Activated naive CD4-positive, alpha-beta T cell treated with anti-CD3 and anti-CD28 coated beads, Interleukin-2, amount 50 U/mL, for 24 hours (primary cell): ENCODE data around the gene KRTAP3-1.
"Not testable (repeated sequence)": the region's sequence is repeated elsewhere in the genome, so short reads cannot be mapped to it uniquely, and the experiment has no call there.

Experiments used
- H3K27ac Mint-ChIP-seq: one replicate; pipeline ENCODE4 v1.8.0; 2021; ENCODE audit warnings: mild to moderate bottlenecking, mixed read lengths
- H3K27me3 Mint-ChIP-seq: one replicate; pipeline ENCODE4 v1.8.0; 2021; ENCODE audit warnings: mixed read lengths
- H3K36me3 Mint-ChIP-seq: one replicate; pipeline ENCODE4 v1.8.0; 2021; ENCODE audit warnings: mixed read lengths
- H3K4me1 Mint-ChIP-seq: one replicate; pipeline ENCODE4 v1.8.0; 2021; ENCODE audit warnings: mixed read lengths
- H3K4me3 Mint-ChIP-seq: one replicate; pipeline ENCODE4 v1.8.0; 2021; ENCODE audit warnings: mild to moderate bottlenecking, mixed read lengths
- H3K9me3 Mint-ChIP-seq: one replicate; pipeline ENCODE4 v1.8.0; 2021; ENCODE audit warnings: mixed read lengths

The KRTAP3-1 gene

DNA sequence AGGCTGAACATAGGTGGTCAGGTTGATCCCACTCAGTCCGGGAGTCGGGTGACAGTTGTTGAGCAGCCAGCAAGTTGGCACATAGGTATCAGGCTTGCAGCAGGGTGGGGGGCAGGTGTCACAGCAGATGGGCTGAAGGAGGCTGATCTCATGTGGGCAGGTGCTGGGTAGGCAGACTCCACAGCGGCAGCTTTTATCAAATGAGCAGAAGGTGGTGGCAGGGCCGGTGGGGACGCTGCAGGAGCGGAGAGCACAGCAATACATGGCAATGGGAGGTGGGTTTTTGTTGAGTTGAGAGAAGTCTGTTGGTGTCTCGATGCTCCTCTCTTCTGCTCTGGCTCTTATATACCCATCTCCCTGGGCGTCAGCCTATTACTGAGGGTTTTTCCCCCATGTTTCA lies at the start of gene KRTAP3-1:
Gene KRTAP3-1, minus strand, starts transcription at position 318 of the 400 bp plus-strand sequence. Its CDS starts 54 bp downstream, at position 264.
- H3K36me3 Mint-ChIP-seq = no peaks in the 10 kb centered on the region
- H3K9me3 Mint-ChIP-seq = no peaks in the 10 kb centered on the region
- no peaks in the 10 kb centered on the region for H3K4me1 Mint-ChIP-seq
- H3K4me3 Mint-ChIP-seq = no peak within 1 kb of the TSS
- no peaks in the 10 kb centered on the region for H3K27me3 Mint-ChIP-seq
- no peak within 1 kb of the TSS for H3K27ac Mint-ChIP-seq

DNA sequence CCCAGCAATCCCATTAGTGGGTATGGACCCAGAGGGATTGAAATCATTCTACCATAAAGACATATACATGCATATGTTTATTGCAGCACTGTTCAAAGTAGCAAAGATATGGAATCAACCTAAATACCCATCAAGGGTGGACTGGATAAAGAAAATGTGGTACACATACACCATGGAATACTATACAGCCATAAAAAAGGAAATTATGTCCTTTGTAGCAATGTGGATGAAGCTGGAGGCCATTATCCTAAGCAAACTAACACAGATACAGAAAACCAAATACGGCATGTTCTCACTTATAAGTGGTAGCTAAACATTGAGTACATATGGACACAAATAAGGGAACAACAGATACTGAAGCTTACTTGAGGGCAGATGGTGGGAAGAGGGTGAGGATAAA lies 48.6 kb upstream of the KRTAP3-1 start:
- Mint-ChIP-seq H3K9me3 (no peaks in the 10 kb centered on the region), H3K27ac (no peak overlapping the region), H3K36me3 (no peaks in the 10 kb centered on the region), H3K4me3 (no peak overlapping the region), H3K27me3 (peaks cover 26% of the 10 kb centered on the region), H3K4me1 (no peaks in the 10 kb centered on the region)

DNA sequence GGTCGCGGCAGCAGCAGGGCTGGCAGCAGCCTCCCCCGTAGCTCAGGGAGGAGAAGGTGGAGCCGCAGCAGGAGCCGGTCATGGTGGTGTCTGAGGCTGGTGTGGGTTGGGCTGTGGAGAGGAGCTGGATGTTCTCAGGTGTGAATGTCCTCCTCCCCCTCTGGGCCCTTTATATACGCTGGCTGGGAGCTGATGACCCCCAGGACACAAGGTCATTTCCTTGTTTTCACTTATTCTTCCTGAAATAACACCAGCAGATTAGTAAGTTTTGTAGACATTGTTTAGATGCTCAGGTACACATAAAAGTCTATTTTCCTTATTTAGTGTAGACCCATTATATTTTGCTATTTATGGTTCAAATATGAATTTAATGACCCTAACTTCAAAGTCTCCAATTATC lies 46.2 kb upstream of the KRTAP3-1 start, which contains the start of gene KRTAP2-2:
Gene KRTAP2-2, minus strand, starts transcription at position 101 of the 400 bp plus-strand sequence. Its CDS starts 19 bp downstream, at position 82.
- H3K36me3 Mint-ChIP-seq, H3K9me3 Mint-ChIP-seq, H3K4me3 Mint-ChIP-seq, H3K27ac Mint-ChIP-seq, H3K4me1 Mint-ChIP-seq: not testable (repeated sequence)
- H3K27me3 Mint-ChIP-seq = peaks cover 17% of the 10 kb centered on the region

DNA sequence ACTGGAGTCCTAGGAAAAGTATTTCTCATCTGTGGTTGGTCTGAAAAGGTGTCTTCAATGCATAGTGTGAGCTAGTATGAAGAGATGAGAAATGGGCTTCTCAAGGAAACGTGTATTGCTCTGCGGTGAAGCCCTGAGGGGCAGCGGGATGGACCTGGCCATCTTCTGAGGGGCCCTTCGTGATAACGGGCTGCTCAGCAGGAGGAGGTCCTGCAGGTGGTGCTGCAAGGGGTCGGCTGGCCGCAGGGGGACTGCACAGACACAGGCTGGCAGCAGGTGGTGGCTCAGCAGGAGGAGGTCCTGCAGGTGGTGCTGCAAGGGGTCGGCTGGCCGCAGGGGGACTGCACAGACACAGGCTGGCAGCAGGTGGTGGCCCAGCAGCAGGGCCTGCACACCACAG lies 45.6 kb upstream of the KRTAP3-1 start:
- not testable (repeated sequence) for H3K4me3 Mint-ChIP-seq, H3K27ac Mint-ChIP-seq, H3K36me3 Mint-ChIP-seq, H3K9me3 Mint-ChIP-seq, H3K4me1 Mint-ChIP-seq
- H3K27me3 Mint-ChIP-seq = peaks cover 17% of the 10 kb centered on the region

DNA sequence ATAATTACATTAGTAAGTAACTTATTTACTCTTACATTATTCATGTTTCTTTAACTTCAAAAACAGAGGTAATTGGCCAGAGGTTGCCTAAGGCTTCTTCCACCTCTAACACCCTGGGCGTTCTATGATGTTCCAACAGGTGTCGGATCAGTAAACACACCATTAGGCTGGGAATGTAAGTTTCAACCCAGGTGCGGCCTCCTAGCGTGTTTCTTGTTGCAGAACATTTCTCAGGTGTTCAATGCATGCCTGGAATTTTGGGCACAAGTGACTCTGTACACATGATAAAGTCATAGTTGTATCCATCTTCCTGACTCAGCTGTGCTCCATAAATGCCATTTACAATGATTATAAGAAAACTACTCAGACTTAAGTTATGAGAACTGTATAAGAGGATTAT lies 45.1 kb upstream of the KRTAP3-1 start:
- Mint-ChIP-seq H3K9me3 (no peaks in the 10 kb centered on the region), H3K27me3 (peaks cover 13% of the 10 kb centered on the region), H3K27ac (no peak overlapping the region), H3K4me1 (no peaks in the 10 kb centered on the region), H3K36me3 (no peaks in the 10 kb centered on the region), H3K4me3 (no peak overlapping the region)

DNA sequence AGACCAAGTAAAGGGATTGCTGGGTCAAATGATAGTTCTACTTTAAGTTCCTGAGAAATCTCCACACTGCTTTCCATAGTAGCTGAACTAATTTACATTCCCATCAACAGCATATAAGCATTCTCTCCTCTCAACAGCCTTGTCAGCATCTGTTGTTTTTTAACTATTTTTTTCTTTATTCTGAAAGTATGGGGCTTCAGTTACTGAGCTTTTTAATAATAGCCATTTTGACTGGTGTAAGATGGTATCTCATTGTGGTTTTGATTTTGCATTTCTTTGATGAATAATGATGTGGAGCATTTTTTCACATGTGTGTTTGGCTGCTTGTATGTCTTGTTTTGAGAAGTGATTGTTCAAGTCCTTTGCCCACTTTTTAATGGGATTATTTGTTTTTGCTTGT lies 43.6 kb upstream of the KRTAP3-1 start:
- no peak overlapping the region for H3K27ac Mint-ChIP-seq
- H3K9me3 Mint-ChIP-seq = no peaks in the 10 kb centered on the region
- peaks cover 8% of the 10 kb centered on the region for H3K27me3 Mint-ChIP-seq
- no peaks in the 10 kb centered on the region for H3K4me1 Mint-ChIP-seq
- H3K4me3 Mint-ChIP-seq = no peak overlapping the region
- no peaks in the 10 kb centered on the region for H3K36me3 Mint-ChIP-seq

GRCh38 chr17:41049110-41049509 lies 40.2 kb upstream of the KRTAP3-1 start:
- Mint-ChIP-seq H3K27me3 (peaks cover 4% of the 10 kb centered on the region), H3K36me3 (no peaks in the 10 kb centered on the region), H3K4me1 (no peaks in the 10 kb centered on the region), H3K4me3 (no peak overlapping the region), H3K9me3 (no peaks in the 10 kb centered on the region), H3K27ac (no peak overlapping the region)

GRCh38 chr17:41048441-41048840 lies 39.5 kb upstream of the KRTAP3-1 start:
- Mint-ChIP-seq H3K27ac (no peak overlapping the region), H3K36me3 (no peaks in the 10 kb centered on the region), H3K4me3 (no peak overlapping the region), H3K9me3 (peaks cover 3% of the 10 kb centered on the region), H3K27me3 (peaks cover 4% of the 10 kb centered on the region), H3K4me1 (peaks cover 3% of the 10 kb centered on the region)

GRCh38 chr17:41046735-41047465 lies 38.0 kb upstream of the KRTAP3-1 start, which contains the start of gene KRTAP2-1:
TSS of gene KRTAP2-1 (minus strand) at chr17:41047316. CDS start at chr17:41047267, 49 bp downstream.
- not testable (repeated sequence) for H3K4me1 Mint-ChIP-seq, H3K4me3 Mint-ChIP-seq, H3K9me3 Mint-ChIP-seq, H3K27me3 Mint-ChIP-seq, H3K27ac Mint-ChIP-seq, H3K36me3 Mint-ChIP-seq

DNA sequence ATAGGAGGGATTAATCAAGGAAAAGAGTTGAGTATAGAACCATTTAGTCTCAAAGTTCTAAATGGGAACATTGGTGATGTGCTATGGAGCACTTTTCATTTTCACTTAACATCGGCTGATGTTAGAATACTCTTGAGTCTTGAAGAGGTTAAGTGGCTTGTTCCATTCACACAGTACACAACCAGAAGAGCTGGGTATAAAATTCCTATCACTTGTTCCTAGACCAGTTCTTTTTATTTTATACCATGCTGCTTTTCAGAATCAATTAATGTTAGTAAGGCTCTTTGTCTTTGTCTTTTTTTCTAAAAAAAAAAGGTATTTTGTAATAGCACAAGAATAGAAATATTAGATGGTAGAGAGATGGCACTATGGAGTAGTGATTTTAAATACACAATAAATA lies 34.0 kb upstream of the KRTAP3-1 start:
- peaks cover 6% of the 10 kb centered on the region for H3K9me3 Mint-ChIP-seq
- no peak overlapping the region for H3K27ac Mint-ChIP-seq
- H3K4me1 Mint-ChIP-seq = peaks cover 3% of the 10 kb centered on the region
- peaks cover 4% of the 10 kb centered on the region for H3K27me3 Mint-ChIP-seq
- no peak overlapping the region for H3K4me3 Mint-ChIP-seq
- H3K36me3 Mint-ChIP-seq = peaks cover 1% of the 10 kb centered on the region

GRCh38 chr17:41040783-41041571 lies 32.0 kb upstream of the KRTAP3-1 start, which contains the start of gene KRTAP1-1:
TSS of gene KRTAP1-1 (minus strand) at chr17:41041450. CDS start at chr17:41041397, 53 bp downstream.
- not testable (repeated sequence) for H3K4me1 Mint-ChIP-seq, H3K27ac Mint-ChIP-seq, H3K4me3 Mint-ChIP-seq, H3K9me3 Mint-ChIP-seq, H3K27me3 Mint-ChIP-seq, H3K36me3 Mint-ChIP-seq

GRCh38 chr17:41037853-41038350 lies 29.0 kb upstream of the KRTAP3-1 start:
- Mint-ChIP-seq H3K4me1 (no peaks in the 10 kb centered on the region), H3K27ac (no peak overlapping the region), H3K4me3 (no peak overlapping the region), H3K27me3 (no peaks in the 10 kb centered on the region), H3K36me3 (peaks cover 1% of the 10 kb centered on the region), H3K9me3 (no peaks in the 10 kb centered on the region)

- not testable (repeated sequence) for H3K4me1 Mint-ChIP-seq, H3K27ac Mint-ChIP-seq, H3K27me3 Mint-ChIP-seq, H3K36me3 Mint-ChIP-seq, H3K4me3 Mint-ChIP-seq, H3K9me3 Mint-ChIP-seq
Observed at GRCh38 chr17:41034346-41034935, 25.5 kb upstream of the KRTAP3-1 start, which contains the start of gene KRTAP1-3. TSS of gene KRTAP1-3 (minus strand) at chr17:41034874. CDS start at chr17:41034821, 53 bp downstream.

DNA sequence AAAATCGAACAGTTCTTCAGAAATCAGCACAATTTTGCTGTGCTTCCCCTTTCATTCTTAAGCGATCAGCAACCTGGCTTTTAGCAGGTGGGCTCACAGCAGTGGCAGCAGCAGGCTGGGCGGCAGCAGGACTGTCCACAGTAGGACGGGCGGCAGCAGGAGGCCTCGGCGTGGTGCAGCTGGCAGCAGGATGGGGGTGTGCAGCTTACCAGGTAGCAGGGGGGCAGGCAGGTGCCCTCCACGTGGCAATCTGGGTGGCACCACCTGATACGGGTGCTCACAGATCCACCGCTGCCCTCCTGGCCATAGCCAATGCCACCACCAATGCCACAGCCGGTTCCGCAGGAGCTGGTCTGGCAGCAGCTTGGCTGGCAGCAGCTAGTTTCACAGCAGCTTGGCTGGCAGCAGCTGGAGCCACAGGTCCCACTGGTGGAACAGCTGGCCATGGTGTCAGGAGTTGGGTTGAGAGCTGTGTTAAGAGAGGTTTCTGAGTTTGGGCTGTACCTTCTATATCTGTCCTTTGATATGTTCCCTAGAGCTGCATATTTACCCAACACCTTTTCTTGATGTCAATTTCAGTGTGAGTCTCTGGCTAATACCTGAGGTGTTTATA lies 20.8 kb upstream of the KRTAP3-1 start, which contains the start of gene KRTAP1-4:
Gene KRTAP1-4, minus strand, starts transcription at position 563 of the 613 bp plus-strand sequence. Its CDS starts 117 bp downstream, at position 446.
- Mint-ChIP-seq H3K9me3 (no peaks in the 10 kb centered on the region), H3K4me1 (no peaks in the 10 kb centered on the region), H3K27ac (no peak within 1 kb of the TSS), H3K36me3 (no peaks in the 10 kb centered on the region), H3K4me3 (no peak within 1 kb of the TSS), H3K27me3 (peaks cover 15% of the 10 kb centered on the region)
